Osteoblast (primary cell): Measurements from ENCODE around the gene RIPK4. TPM values are rescaled to one million over a fixed set of nuclear protein-coding genes. Genes with fewer than 3 reads are reported as not detected.

Experiments
- DNase-seq: peaks from one replicate; pipeline ENCODE4 v3.0.0; 2011; ENCODE audit warnings: low spot score, mixed read lengths; ENCODE audit not compliant: insufficient read length; ENCODE audit errors: missing footprints
- H2AFZ ChIP-seq: 2 replicates; pipeline ENCODE4 v1.6.0; 2011; ENCODE audit warnings: mild to moderate bottlenecking, low read length
- H3K27ac ChIP-seq: 2 replicates; pipeline ENCODE4 v1.5.1; 2011; ENCODE audit warnings: mild to moderate bottlenecking, low read depth, low read length, moderate library complexity
- H3K27me3 ChIP-seq: 2 replicates; pipeline ENCODE4 v1.6.0; 2012; ENCODE audit warnings: mild to moderate bottlenecking, control low read depth, inconsistent platforms, low read length, moderate library complexity; ENCODE audit not compliant: insufficient read depth
- H3K36me3 ChIP-seq: 2 replicates; pipeline ENCODE4 v1.5.1; 2011; ENCODE audit warnings: mild to moderate bottlenecking, low read length, control low read depth, moderate library complexity; ENCODE audit not compliant: insufficient read depth
- H3K4me1 ChIP-seq: 2 replicates; pipeline ENCODE4 v1.5.1; 2011; ENCODE audit warnings: mild to moderate bottlenecking, low read length, control low read depth, moderate library complexity; ENCODE audit not compliant: insufficient read depth
- H3K4me2 ChIP-seq: 2 replicates; pipeline ENCODE4 v1.6.0; 2011; ENCODE audit warnings: mild to moderate bottlenecking, low read length; ENCODE audit not compliant: insufficient read depth
- H3K4me3 ChIP-seq: fragments of 200-600 bp; sonication (generic); 3 replicates; pipeline ENCODE4 v1.5.1; 2012; ENCODE audit warnings: mild to moderate bottlenecking, low read length, inconsistent platforms; ENCODE audit not compliant: insufficient read depth
- H3K79me2 ChIP-seq: 2 replicates; pipeline ENCODE4 v1.6.0; 2012; ENCODE audit warnings: mild to moderate bottlenecking, low read length, control low read depth, inconsistent platforms; ENCODE audit not compliant: insufficient read depth
- H3K9me3 ChIP-seq: 2 replicates; pipeline ENCODE4 v1.5.1; 2011; ENCODE audit warnings: low read depth, low read length, control low read depth
- H4K20me1 ChIP-seq: 2 replicates; pipeline ENCODE4 v1.6.0; 2012; ENCODE audit warnings: mild to moderate bottlenecking, low read length, control low read depth; ENCODE audit not compliant: insufficient read depth
- total RNA-seq: library from RNA; depleted of rRNA; stranded (reverse); fragments of >200 nt; gene quantifications from 2 replicates; pipeline ENCODE4 v1.2.3, GENCODE V29; 2012
- TF ChIP-seq, protein P1 (sequence below): IDR thresholded peaks from 2 replicates; pipeline ENCODE4 v1.5.1; 2011; ENCODE audit warnings: mild to moderate bottlenecking, low read depth, low read length, moderate library complexity; ENCODE audit errors: extremely low read depth

Gene RIPK4
- total RNA-seq, 1 donor = 2.2 TPM

DNA sequence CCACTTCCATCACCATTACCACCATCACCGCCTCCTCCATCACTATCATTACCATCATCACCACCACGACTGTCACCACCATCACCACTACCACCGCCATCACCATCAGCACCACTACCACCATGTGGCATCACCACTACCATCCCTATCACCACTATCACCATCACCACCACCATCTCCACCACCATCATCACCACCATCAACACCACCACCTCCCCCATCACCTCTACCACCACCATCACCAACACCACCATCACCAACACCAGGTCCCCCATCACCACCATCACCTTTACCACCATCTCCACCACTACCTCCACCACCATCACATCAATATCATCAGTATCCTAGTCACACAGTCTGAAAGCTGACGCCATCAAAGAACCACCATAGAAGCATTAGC, 39.9 kb upstream of the RIPK4 start:
- H3K4me3 ChIP-seq = no peak overlapping the region
- H4K20me1 ChIP-seq = peaks cover 4% of the 10 kb centered on the region
- H3K4me2 ChIP-seq = no peak overlapping the region
- H3K79me2 ChIP-seq = peaks cover 7% of the 10 kb centered on the region
- H3K9me3 ChIP-seq = no peaks in the 10 kb centered on the region
- no peaks in the 10 kb centered on the region for H3K27me3 ChIP-seq
- H3K27ac ChIP-seq = no peak overlapping the region
- H2AFZ ChIP-seq = no peak overlapping the region
- H3K4me1 ChIP-seq = no peaks in the 10 kb centered on the region
- DNase-seq = no peak
- TF ChIP-seq, protein P1, sequence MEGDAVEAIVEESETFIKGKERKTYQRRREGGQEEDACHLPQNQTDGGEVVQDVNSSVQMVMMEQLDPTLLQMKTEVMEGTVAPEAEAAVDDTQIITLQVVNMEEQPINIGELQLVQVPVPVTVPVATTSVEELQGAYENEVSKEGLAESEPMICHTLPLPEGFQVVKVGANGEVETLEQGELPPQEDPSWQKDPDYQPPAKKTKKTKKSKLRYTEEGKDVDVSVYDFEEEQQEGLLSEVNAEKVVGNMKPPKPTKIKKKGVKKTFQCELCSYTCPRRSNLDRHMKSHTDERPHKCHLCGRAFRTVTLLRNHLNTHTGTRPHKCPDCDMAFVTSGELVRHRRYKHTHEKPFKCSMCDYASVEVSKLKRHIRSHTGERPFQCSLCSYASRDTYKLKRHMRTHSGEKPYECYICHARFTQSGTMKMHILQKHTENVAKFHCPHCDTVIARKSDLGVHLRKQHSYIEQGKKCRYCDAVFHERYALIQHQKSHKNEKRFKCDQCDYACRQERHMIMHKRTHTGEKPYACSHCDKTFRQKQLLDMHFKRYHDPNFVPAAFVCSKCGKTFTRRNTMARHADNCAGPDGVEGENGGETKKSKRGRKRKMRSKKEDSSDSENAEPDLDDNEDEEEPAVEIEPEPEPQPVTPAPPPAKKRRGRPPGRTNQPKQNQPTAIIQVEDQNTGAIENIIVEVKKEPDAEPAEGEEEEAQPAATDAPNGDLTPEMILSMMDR = no peak
- peaks cover 16% of the 10 kb centered on the region for H3K36me3 ChIP-seq

DNA sequence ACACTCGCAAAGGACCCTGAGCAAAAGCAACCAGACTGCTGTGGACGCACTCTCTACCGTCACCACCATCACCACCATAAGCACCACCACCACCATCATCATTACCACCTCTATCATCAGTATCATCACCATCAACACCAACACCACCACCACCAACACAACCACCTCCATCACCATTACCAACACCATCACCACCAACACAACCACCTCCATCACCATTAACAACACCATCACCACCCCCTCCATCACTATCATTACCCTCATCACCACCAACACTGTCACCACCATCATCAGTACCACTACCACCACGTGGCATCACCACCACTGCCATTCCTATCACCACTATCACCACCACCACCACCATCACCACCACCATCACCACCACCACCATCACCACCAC, 38.8 kb upstream of the RIPK4 start:
- Histone ChIP-seq H3K4me1 (no peaks in the 10 kb centered on the region), H3K79me2 (peaks cover 7% of the 10 kb centered on the region), H3K4me2 (no peak overlapping the region), H3K27me3 (no peaks in the 10 kb centered on the region), H4K20me1 (peaks cover 4% of the 10 kb centered on the region), H3K27ac (no peak overlapping the region), H3K4me3 (no peak overlapping the region), H2AFZ (no peak overlapping the region), H3K36me3 (peaks cover 23% of the 10 kb centered on the region), H3K9me3 (no peaks in the 10 kb centered on the region)
- no peak for DNase-seq
- TF ChIP-seq, protein P1 = no peak

GRCh38 chr21:41805038-41805437, 38.2 kb upstream of the RIPK4 start:
- Histone ChIP-seq H3K4me1 (no peaks in the 10 kb centered on the region), H4K20me1 (peaks cover 4% of the 10 kb centered on the region), H3K27ac (no peak overlapping the region), H3K79me2 (peaks cover 7% of the 10 kb centered on the region), H3K36me3 (peaks cover 24% of the 10 kb centered on the region), H3K9me3 (no peaks in the 10 kb centered on the region), H3K4me2 (no peak overlapping the region), H3K27me3 (no peaks in the 10 kb centered on the region), H3K4me3 (no peak overlapping the region), H2AFZ (no peak overlapping the region)
- DNase-seq = no peak
- TF ChIP-seq, protein P1 = no peak

DNA sequence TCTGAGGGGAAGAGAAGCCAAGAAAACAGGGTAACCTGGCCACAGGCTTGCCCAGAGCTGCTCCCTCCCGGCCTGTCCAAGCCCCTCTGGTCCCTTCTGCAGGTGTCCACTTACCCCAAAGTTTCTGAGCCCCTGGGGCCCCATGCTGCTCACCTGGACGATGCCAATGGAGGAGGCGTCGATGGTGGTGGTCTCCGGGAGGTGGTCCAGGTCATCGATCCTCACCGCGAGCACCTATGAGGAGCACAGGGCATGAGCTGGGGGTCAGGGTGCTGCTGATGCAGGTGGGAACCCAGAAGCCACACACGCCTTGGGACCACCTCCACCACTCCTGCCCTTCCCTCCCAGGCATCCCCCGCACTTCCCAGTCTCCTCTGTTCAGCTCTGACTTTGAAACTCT, 37.5 kb upstream of the RIPK4 start:
- Histone ChIP-seq H2AFZ (no peak overlapping the region), H3K4me2 (no peak overlapping the region), H3K9me3 (no peaks in the 10 kb centered on the region), H4K20me1 (peaks cover 4% of the 10 kb centered on the region), H3K27me3 (no peaks in the 10 kb centered on the region), H3K79me2 (peaks cover 7% of the 10 kb centered on the region), H3K4me1 (no peaks in the 10 kb centered on the region), H3K4me3 (no peak overlapping the region), H3K27ac (no peak overlapping the region), H3K36me3 (peaks cover 23% of the 10 kb centered on the region)
- TF ChIP-seq, protein P1 = no peak
- no peak for DNase-seq
